GM06990 (cell line): ENCODE results near the gene PRKCE.

Experiments used
- DNase-seq: peaks from one replicate; pipeline ENCODE4 v3.0.0-alpha.2; 2011; ENCODE audit not compliant: insufficient read length; ENCODE audit errors: extremely low read depth
- H3K27me3 ChIP-seq: replicated peaks from 2 replicates; pipeline ENCODE4 v1.6.0; 2011; ENCODE audit warnings: low read length; ENCODE audit not compliant: control insufficient read depth, insufficient read depth
- H3K36me3 ChIP-seq: 2 replicates; pipeline ENCODE4 v1.5.1; 2011; ENCODE audit warnings: low read length; ENCODE audit not compliant: control insufficient read depth, insufficient read depth
- H3K4me3 ChIP-seq: replicated peaks from 2 replicates; pipeline ENCODE4 v1.5.1; 2011; ENCODE audit warnings: low read depth, mild to moderate bottlenecking, control low read depth, low read length
- CTCF ChIP-seq: IDR thresholded peaks from 2 replicates; pipeline ENCODE4 v1.5.1; 2011; ENCODE audit warnings: low read length, control low read depth, mild to moderate bottlenecking, inconsistent platforms; ENCODE audit not compliant: insufficient read depth, poor library complexity, severe bottlenecking

The PRKCE gene

DNA sequence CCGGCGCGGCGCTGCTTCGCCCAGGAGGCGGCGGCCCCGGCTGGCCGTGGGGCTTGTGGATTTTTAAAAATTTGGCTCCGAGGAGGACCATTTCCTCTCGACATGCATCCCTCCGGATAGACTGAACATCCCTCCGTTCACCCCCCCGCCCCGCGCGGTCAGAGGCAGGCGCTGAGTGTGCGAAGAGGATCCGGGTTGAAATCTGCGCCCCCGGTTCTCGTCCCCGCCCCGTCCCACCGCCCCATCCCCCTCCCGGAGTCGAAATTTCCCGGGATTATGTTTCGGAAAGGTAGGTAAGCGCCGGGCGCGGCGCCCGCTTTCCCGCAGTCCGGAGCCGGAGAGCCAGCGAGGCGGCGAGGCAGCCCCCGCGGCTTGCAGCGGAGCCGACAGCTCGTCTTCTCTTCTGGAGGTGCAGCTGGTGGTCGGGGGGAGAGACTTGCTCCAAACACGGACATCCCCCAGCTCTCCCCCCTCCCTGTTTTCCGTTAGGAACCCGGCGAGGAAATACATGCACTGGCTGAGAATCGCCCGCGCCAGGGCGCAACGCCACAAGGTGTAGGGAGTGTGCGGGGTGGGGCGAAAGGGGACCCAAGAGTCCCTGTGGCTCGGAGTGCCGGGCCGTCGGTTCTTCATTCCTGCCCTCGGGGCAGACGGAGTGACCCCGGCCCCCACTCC is at the start of gene PRKCE:
Gene PRKCE (plus strand): TSS at position 261 of the 675 bp plus-strand sequence.
- Histone ChIP-seq H3K27me3 (no peaks in the 10 kb centered on the region; the same call in 1 of the 2 replicates), H3K4me3 (peak within 1 kb of the TSS; percentile 84), H3K36me3 (no peaks in the 10 kb centered on the region)
- no peak for TF ChIP-seq CTCF
- no peak for DNase-seq

- Histone ChIP-seq H3K36me3 (peaks cover 5% of the 10 kb centered on the region), H3K27me3 (no peaks in the 10 kb centered on the region), H3K4me3 (no peak overlapping the region)
- TF ChIP-seq CTCF, result no peak
- DNase-seq, result no peak
These were observed 48.9 kb upstream of the PRKCE start for GRCh38 chr2:45602624-45603023.

- no peaks in the 10 kb centered on the region for H3K27me3 ChIP-seq
- no peak for TF ChIP-seq CTCF
- DNase-seq, result no peak
- H3K36me3 ChIP-seq, result peaks cover 5% of the 10 kb centered on the region
- no peak overlapping the region for H3K4me3 ChIP-seq
These were observed 46.4 kb upstream of the PRKCE start for GRCh38 chr2:45605116-45605515.

DNA sequence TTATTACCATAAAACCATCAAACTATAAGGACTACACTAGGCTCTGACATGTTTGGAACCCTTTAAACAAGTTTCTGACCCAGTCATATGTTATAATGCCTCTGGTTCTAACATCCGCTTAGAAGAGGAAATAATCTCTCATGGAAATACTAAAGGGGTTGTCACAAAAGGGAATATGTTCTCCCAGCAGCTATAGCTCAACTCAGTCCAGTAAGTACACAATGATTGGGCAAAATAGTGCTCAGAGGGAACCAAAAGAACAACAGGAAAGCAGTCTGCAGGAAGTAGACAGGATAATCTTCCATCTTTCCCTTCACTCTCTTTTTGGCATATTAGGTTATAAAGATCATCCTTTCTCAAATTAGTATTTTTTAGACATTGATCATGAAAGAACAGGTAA is 44.7 kb upstream of the PRKCE start:
- no peak for TF ChIP-seq CTCF
- no peaks in the 10 kb centered on the region for H3K27me3 ChIP-seq
- no peak overlapping the region for H3K4me3 ChIP-seq
- H3K36me3 ChIP-seq, result peaks cover 3% of the 10 kb centered on the region
- DNase-seq, result no peak

GRCh38 chr2:45607701-45608100 is 43.8 kb upstream of the PRKCE start:
- Histone ChIP-seq H3K36me3 (peaks cover 3% of the 10 kb centered on the region), H3K4me3 (no peak overlapping the region), H3K27me3 (no peaks in the 10 kb centered on the region)
- DNase-seq, result no peak
- TF ChIP-seq CTCF, result no peak
